Medulla oblongata (tissue), 1 donor: ENCODE results near the gene HDAC7.

Source experiments
- DNase-seq: peaks from one replicate; pipeline ENCODE4 v3.0.0-alpha.2; 2015; ENCODE audit errors: extremely low spot score

Gene HDAC7

DNA sequence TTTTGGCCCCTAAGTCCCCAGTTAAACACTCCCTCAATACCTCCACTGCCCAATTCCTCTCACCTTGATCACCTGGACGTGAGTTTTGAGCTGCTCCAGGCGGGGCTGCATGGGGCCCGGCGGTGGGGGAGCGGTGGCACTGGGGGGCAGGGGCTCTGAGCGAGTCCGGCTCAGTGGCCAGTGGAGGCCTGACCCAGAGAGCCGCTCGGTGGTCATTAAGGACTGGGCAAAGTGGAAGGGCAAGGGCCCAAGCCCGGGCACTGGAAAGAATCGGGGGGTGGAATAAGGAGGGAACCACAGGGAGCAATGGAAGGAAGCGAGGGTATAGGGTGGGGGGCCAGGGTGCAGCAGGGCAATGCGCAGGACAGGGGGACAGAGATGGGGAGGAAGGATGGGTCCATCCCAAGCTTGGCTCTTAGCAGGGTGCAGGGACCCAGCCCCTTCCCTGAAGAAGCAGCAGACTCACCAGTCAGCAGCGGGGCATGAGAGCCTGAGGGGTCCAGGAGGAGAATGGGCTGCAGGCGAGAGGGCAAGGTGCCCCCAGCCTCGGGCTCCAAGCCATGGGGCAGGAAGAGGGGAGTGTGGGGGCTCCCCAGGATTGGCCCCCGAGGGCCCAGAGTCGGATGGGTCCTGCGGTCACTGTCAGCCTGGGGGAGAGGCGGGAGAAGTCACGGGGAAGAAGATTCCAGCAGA is 24.4 kb downstream of the HDAC7 start:
- DNase-seq = no peak

DNA sequence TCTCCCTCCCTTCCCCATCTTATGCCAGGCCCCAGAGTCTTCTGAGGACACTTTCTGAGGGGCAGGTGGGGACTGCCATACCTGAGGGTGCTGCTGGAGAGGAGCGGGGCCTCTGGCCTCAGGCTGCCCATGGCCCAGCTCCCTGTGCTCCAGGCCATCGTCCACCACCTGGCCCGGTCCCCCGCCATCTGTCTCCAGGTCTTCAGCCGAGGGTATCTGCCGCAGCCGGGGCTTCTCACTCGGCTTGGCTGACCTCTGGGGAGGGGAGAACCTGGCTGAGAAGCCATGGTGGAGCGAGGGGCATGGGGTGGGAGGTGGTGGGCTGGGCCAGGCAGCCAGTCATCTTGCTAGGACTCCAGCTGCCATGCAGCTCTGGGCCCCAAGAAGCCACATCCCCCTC is 25.0 kb downstream of the HDAC7 start:
- no peak for DNase-seq

DNA sequence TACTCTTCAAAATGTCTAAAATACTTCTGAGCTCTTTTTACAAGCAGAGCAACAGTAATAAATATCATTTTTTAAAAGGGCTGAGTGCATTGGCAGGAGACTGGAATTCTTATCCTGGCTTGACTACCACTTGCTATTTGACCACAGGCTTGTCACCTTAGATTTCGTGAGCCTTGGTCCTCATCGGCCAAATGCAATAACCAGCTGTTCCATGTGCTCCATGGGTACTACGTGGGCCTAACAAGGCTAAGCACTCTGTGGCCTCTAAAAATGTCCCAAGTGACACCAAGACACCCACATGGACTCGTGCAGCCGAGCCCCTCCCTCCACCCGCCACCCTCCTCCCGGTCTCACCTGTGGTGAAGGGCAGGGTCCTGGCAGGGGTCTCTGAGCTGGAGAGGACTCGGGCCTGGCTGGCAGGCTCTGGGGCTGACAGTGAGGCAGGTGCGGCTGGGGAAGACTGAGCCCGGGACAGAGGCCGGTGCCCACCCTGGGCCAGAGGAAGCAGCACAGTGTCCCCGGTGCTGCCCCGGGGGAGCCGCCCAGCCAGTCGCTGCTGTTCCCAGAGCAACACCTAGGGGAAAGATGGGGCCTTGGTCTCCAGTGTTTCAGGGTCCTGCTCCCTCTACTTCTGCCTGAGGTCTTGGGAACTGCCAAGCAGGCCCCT is 26.6 kb downstream of the HDAC7 start:
- DNase-seq = no peak

DNA sequence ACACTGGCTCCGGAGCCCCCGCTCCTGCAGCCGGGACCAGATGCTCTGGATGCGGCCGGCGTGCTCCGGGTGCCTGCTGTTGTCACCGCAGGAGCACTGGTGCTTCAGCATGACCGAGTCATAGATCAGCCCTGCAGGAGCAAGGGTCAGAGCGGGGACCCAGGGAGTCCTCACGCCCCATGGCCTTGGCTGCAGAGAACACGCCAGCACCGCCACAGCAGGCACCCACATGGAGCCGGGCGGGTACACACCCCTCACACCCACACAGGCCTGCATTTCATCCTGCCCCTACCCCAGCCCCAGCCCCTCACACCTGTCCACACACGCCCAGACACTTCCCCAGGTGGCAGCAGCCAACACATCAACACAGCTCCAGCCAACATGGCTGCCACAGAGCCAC is 27.8 kb downstream of the HDAC7 start:
- DNase-seq = no peak

DNA sequence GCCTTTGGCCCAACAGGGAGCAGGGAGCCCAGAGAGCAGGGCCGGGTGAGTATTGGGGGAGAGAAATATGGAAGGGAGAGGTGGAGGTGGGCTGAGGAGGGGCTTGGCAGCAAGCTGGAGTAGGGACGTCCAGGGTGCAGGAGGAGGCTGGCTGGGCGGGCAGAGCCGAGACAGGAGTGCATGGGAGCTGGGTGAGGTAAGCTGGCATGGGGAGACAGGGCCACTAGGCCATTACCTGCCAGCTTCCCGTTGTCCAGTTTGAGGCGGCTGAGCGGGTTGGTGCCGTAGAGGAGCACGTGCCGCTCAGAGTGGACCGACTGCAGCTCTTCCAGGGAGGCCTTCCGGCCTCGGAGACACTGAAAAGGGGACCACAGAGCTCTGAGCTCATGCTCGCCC is 28.4 kb downstream of the HDAC7 start:
- DNase-seq = no peak

DNA sequence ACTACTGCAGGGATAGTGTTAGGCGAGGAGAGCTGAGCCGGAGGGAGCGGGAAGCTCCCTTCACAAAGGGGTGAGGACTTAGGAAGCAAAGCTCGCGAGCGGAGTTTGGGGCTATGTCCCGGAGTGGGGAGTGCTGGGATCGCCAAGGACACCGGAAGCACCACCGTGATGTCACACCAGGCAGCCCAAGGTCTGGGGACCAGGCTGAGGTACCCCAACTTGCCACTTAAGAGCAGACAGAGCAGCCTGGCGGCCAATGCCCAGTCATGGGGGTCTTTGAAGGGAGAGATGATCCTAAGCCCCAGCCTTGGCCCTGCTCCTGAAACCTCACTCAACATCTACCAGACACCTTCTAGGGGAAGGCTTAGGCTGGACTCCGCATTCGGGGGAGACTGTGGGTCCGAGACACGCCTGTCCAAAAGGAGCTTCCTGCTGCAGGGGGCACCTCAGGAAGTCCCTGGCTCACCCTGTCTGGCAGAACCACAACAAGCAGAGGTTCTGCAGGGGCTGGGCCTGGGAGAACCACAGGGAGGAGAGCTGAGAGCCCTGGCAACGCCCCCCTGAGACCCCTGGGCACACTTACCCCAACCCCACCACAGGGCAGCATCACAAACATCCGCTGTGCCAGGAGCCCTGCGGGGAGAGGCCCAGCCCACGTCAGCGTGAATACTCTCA is 28.9 kb downstream of the HDAC7 start:
- no peak for DNase-seq

DNA sequence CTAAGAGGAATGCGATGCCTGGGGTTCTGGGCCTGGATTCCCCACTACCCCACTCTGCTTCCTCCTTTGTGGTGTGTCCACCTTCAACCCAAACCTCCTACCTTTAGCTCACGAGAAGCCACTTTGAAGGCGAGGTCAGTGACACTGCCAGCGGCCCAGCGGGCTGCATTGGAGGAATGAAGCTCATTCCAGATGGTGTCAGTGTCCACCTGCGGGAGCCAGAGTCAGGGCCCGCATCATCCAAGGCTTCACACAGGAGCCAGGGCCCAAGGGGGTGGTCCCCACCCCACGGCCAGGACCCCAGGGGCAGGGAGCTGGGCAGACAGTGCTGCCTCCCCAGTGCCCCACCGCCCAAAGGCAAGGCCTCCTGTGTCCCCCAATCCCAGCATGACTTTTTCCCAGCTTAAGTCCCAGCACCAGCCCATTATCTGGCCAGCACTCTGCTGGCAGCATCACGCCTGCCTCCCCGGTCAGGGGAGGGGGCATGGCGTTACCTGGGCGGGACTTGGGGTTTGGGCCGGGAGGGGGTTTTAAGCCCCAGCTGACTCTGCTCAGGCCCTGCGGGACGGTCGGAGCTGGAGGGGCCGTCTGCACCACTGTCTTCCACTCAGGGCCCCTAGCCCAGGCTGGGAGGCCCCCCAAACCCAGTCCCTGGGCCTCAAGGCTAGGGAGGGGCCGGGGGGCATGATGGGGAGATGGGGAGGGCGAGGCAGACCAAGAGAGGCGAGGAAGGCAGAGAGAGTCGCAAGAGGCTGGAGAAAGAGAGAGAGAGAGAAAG is 29.8 kb downstream of the HDAC7 start:
- no peak for DNase-seq

DNA sequence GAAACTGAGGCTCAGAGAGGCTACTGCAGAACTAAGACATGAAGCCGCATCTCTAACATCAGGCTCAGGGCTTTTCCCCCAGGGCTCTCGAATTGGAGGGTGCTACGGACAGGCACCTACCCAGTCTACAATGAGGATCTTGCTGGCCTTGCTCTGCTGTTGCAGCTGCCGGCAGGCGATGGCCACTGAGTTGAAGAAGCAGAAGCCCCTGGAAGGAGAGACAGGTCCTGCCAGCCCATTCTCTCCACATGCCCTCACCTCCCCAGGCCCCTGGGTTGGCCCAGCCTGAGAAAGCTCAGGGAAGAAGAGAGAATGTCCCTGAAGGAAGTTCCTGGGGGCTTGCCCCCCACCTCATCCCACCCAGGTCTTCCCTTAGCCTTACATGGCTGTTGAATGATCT is 30.6 kb downstream of the HDAC7 start:
- DNase-seq = no peak

DNA sequence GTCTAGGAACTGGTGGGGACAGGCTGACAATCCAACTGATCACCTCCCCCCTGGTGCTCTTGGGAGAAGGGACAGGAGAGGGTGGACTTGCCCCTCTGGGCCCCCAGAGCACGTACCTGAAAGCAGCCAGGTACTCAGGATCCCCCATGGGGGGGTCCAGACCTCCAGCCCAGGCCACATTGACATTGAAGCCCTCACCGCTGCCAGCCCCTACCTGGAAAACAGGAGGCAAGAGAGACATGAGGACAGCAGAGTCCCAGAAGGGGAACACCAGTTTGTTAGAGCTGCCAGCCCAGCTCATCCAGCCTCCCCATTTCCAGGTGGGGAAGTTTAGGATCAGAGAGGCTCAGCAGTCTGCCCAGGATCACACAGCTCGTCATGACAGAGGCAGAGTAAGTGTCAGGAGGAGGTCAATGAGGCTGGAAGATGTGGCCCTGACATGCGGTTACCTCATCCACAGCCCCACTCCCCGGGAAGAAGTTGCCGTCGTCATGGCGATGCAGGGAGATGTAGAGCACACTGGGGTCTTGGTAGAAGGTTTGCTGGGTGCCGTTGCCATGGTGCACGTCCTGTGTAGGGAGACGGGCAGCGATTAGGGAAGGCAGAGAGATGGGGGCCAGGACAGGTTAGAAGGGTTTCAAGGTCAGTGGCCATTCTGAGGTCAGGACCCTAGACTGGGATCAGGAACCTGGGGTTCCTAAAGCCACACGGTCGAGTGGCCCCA is 31.9 kb downstream of the HDAC7 start:
- DNase-seq = no peak

DNA sequence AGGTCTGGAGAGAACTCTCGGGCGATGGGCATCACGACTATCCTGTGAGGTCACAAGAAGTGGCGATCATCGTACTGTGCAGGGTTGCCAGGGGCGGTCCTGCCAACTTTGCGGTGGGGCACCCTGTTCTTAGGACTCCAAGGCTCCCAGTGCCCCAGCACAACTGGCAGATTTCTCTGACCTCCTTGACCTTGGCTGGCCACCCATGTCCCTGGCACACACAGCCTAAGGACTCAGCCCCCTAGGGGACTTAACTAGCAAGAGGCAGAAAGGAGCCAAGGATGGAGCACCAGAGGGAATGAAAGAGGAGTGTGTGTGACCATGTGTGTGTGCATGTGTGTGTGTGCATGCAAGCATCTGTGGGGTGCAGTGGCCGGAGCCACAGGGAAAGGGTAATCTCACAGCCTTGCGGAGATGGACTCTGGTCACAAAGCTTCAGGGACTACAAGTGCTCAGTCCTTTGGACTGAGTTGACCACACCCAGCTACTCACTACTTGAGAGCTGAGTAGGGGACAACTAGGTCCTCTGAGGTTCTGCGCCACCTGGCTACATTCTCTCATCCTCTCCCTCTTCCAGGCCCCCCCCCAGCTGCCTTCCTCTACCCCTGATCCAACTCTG is 32.9 kb downstream of the HDAC7 start:
- DNase-seq = peak; percentile 4

DNA sequence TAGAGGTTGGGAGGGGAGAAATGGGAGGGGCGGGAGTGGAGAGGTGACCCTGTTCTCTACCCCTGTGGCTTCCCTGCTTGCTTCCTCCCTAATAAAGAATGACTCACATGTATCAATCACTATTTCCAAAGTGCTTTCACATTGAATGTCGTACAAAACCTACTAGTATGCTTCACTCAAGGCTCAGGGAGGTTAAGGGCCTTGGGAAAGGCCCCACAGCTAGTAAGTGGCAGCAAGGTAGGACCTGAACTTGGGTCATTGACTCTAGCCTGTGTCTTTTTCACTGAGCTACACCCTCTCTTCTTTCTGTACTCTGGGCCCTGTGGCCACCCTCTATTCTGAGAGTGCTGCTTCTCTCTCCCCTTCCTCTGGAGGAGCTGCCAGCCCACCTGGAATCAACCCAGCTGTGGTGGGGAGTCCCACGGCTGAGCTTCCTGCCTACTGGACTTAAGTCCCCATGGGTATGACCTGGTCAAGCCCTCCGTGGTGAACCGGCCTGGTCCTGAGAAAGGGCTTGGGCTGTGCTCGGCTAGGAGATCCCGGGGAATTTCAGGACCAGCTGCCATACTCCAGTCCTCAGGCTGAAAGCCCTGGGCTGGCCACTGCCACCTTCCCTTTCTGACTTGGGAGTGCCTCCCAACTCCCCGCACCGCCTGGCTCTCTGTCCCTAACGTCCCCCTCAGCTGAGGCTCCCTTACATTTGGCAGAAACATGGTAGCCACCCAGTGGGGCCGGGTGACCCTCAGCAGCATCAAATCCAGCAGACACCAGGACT is 33.6 kb downstream of the HDAC7 start:
- DNase-seq = no peak

DNA sequence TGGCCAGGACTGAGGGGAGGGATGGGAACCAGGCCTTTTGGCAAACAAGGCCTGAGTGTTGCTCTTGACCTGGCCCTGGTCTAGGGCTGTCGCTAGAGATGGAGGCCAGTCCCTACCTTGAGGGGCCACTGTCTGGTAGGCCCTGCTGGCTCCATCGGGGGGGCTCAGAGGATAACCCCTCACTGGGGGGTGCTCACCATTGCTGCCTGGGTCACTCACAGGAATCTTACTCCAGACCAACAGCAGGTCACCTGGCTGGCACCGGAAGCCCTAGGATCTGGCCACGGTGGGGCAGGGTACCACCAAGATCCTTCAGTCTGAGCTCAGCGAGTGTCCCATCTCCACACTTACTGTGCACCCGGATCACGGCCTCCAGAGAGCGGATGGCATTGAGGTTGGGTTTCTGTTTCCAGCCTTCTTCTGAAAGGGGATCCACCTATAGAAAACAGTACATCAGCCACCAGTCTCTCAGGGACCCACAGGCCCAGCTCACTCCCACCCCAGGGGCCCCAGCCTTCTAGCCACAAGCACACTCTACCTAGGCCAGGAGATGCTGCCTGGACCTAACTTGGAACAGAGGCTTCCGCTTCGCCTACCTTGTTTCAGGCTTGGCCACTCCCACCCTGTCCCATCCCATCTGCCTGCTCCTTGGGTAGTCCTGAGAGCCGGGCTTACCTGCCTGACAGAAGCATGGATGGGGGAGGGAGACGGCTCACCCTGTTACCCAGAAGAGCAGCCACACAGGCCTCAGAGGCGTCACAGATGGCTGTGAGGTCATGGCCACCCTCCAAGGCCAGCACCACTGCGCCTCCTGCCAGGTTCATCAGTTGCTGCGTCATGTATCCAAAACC is 34.4 kb downstream of the HDAC7 start:
- DNase-seq = peak; percentile 1

DNA sequence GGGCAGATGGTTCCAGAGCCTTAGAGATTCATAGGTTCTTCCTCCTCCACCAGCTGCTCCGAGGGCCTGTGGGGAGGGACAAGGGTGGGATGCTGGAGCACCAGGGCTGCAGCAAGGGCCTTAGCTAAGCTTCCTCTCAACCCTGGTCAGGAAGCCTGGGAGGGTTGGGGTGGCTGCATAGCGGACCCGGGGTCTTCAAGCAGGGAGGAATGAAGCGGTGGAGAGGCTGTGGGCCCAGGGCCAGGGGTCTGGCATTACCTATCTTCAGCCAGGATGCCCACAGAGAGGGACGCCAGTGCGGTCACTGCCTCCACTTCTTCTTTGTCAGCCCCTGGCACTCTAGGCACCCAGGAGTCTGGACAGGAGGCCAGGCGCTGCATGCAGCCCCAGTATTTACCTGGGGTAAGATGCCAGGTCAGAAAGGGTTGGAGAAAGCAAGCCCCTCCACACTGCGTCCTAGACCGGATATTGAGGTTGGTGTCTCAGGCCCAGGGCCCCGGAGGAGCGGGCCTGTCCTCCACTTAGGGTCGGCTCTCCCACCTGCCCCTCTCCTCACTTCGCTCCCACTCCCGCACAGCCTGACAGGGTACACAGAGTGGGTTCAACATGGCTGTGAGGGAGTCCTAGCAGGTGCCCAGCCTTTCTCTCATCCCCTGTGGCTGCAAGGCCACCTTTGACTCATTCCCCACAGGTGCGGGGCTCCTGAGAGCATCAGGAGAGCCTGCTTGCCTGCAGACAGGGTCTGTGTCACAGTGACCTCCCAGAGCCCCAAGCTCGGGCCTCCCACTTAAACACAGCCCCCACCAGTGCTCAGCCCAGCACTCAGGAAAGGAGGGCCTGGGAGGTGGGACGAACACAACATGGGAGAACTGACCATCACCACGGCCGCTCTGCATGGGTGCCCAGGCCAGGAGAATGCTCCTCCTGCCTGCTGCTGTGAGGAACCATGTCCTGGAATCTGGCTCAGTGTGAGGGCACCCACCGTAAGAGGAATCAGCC is 35.6 kb downstream of the HDAC7 start:
- DNase-seq = no peak

DNA sequence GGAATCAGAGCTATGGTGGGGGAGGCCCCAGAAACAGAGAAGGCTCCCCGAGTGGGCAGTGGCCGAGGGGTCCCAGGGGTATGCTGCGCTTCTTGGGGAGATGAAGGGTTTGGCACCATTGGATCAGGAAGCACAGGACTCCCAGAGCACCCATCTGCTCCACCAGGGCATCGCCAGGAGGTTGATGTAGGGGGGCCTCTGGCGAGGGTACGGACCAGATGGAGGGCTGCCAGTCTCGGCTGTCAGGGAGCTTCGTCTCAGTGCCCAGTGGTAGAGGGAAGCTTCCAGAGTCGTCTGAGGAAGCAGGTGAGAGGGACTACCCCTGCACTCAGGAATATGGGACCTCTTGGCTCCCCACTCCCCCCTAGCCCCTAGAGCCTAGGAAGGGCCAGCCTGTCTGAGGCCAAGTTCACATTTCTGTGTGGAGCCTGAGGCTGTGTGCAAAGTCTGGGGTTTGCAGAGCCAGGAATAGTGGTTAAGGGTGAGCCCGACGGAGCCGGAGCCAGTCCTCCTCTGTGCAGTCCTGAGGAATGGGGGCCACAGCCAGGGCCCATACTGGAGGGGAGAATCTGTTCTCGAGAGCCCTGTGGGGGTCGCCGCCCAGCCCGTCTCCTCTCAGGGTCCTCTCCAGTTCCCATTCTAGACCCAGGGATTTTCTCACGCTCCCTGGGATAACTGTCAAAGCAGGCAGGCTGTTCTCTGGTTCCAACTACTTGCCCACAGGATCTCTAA is 36.5 kb downstream of the HDAC7 start:
- DNase-seq = no peak

DNA sequence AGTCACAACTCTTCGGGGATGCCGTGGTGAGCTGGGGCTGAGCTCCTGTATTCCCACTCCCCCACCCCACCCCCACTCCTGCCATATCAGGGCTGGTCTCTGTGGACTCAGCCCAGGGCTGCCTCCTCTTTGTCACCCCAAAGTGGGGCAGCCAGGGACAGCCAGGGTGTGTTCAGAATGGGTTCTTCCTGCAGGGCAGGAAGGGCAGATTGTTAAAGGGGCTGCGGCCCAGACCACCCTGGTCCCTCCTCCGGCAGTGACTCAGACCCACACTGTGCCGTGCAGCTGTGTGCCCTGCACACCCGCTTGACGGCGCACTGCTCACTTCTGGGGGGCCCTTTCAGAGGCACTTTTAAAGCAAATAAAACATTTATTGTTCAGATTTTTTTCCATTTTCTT is 37.3 kb downstream of the HDAC7 start:
- no peak for DNase-seq

DNA sequence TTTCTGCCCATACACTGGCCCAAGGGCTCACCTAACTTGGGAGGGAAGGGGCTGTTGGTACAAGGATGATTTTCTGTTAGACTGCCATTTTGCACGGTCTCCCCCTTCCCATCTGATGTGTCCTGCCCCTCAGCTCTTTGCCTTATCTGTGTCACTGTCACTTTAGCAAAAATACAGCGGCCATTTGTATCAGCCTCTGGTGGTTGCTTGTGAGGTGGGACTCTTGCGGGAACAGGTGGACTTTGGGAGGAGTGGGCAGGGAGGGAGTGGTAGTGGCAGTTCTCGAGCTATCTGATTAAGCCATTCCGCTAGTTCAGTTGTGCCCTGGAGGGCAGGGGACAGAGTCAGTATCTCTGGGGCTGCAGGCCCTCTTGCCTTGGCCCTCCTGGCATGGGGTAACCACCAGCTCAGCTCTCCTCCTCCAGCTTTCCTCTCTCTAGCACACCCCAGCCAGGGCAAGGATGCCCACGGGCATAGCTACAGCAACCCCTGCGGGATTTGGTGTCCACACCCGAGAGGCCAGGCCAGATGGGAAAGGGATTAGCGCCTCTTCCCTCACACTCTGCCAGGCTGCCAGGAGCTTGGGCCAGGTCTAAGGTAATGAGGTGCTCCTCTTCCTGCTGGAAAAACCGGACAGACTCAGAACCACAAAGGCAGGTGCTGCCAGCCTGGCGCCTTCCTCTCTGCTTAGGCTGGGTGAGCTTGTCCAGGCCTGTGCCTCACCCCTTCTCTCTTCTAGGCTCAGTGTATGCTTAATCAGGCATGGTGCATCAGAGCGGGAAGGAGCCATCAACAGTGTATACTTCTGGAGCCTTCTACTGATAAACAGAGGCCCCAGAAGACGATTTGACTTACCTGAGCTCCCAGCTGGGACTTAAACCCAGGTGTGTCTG is 38.0 kb downstream of the HDAC7 start:
- no peak for DNase-seq
